Esophagus (tissue), 2 donors: ENCODE data around the gene MRPL12. TPM values are rescaled to one million over a fixed set of nuclear protein-coding genes. Genes with fewer than 3 reads are reported as not detected.

Source experiments
- H3K27ac ChIP-seq, 2 donors: one replicate each; pipeline ENCODE4 v1.5.1; 2013; ENCODE audit warnings: low read depth in 2 of 2, mild to moderate bottlenecking in 2 of 2, inconsistent platforms in 1 of 2, low read length in 1 of 2, moderate library complexity in 1 of 2
- H3K27me3 ChIP-seq, 2 donors: one replicate each; pipeline ENCODE4 v1.6.1; 2013; ENCODE audit warnings: low read length in 2 of 2, control low read depth in 1 of 2, mild to moderate bottlenecking in 1 of 2; ENCODE audit not compliant: insufficient read depth in 2 of 2, control insufficient read depth in 1 of 2
- H3K36me3 ChIP-seq, 2 donors: one replicate each; pipeline ENCODE4 v1.6.1; 2013; ENCODE audit warnings: low read length in 1 of 2; ENCODE audit not compliant: control insufficient read depth in 2 of 2, insufficient read depth in 2 of 2
- H3K4me1 ChIP-seq, 2 donors: one replicate each; pipeline ENCODE4 v1.6.1; 2013; ENCODE audit warnings: low read length in 1 of 2; ENCODE audit not compliant: control insufficient read depth in 2 of 2, insufficient read depth in 2 of 2
- H3K4me3 ChIP-seq, 2 donors: one replicate each; pipeline ENCODE4 v1.5.1; 2013; ENCODE audit warnings: low read length in 2 of 2, mild to moderate bottlenecking in 2 of 2, low read depth in 1 of 2, moderate library complexity in 1 of 2
- H3K9me3 ChIP-seq, 2 donors: one replicate each; pipeline ENCODE4 v1.6.1; 2013; ENCODE audit warnings: mild to moderate bottlenecking in 2 of 2, low read depth in 1 of 2, low read length in 1 of 2, moderate library complexity in 1 of 2; ENCODE audit not compliant: control insufficient read depth in 2 of 2, insufficient read depth in 1 of 2
- WGBS, 2 donors: extraction: QIAGEN DNeasy Blood & Tissue Kit; methylation state at CpG; one replicate each; pipeline ENCODE4 v1.1.7; 2013; 5-methylcytosine and 5-hydroxymethylcytosine counted together
- polyA plus RNA-seq, 2 donors: library from polyadenylated mRNA; stranded (reverse); fragments of 200-250 nt; gene quantifications; one replicate each; pipeline ENCODE4 v1.2.3, GENCODE V29; 2013
- donor health status: healthy with polysubstance abuse.
- donor health status: Bipolar disorder and iron deficiency.

MRPL12 gene
- polyA plus RNA-seq, 2 donors = 136 to 173 TPM

GRCh38 chr17:81706757-81707624, 3.8 kb downstream of the MRPL12 start:
- no peak overlapping the region for H3K4me3 ChIP-seq

GRCh38 chr17:81707725-81708646, 4.8 kb downstream of the MRPL12 start:
- H3K9me3 ChIP-seq = no peaks in the 10 kb centered on the region
- no peaks in the 10 kb centered on the region for H3K27me3 ChIP-seq
- peaks cover 0 to 26% of the 10 kb centered on the region in 2 donors for H3K36me3 ChIP-seq
- H3K4me1 ChIP-seq = peaks cover 9 to 15% of the 10 kb centered on the region in 2 donors
- H3K27ac ChIP-seq = no peak overlapping the region
- no peak overlapping the region for H3K4me3 ChIP-seq
- 83 to 85% methylated on average over 25 of the region's 25 CpGs for WGBS, 2 donors

More at GRCh38 chr17:81706757-81707624, 3.8 kb downstream of the MRPL12 start:
- Histone ChIP-seq H3K27ac (no peak overlapping the region), H3K4me1 (peaks cover 9 to 20% of the 10 kb centered on the region in 2 donors), H3K9me3 (no peaks in the 10 kb centered on the region), H3K27me3 (no peaks in the 10 kb centered on the region), H3K36me3 (peaks cover 0 to 26% of the 10 kb centered on the region in 2 donors)
- 91% methylated on average over 54 of the region's 54 CpGs for WGBS, 2 donors

DNA sequence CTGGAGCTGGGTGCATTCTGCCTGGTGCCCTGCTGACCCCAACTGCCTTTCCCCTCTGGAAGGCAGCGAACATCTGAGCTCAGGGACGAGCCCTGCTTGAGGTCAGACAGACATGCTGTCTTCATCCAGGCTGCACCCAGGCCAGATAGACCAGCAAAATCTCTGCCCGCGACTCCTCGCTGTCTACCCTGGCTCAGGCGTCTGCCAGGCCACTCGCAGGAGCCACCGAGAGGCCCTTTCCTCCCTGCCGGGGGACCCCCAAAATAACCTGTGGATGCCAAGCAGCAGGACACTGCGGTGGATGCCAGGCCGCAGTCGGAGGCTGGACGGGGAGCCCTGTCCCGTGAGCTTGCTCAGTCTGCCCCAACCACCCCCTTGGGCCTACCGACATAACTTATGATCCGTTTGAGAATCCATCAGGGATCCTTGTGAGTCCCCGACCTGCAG, 5.6 kb downstream of the MRPL12 start:
- no peaks in the 10 kb centered on the region for H3K27me3 ChIP-seq
- H3K36me3 ChIP-seq = peaks cover 0 to 26% of the 10 kb centered on the region in 2 donors
- H3K4me3 ChIP-seq = no peak overlapping the region
- peaks cover 9 to 22% of the 10 kb centered on the region in 2 donors for H3K4me1 ChIP-seq
- H3K27ac ChIP-seq = no peak overlapping the region
- WGBS, 2 donors = 85 to 91% methylated on average over 17 of the region's 17 CpGs
- no peaks in the 10 kb centered on the region for H3K9me3 ChIP-seq

DNA sequence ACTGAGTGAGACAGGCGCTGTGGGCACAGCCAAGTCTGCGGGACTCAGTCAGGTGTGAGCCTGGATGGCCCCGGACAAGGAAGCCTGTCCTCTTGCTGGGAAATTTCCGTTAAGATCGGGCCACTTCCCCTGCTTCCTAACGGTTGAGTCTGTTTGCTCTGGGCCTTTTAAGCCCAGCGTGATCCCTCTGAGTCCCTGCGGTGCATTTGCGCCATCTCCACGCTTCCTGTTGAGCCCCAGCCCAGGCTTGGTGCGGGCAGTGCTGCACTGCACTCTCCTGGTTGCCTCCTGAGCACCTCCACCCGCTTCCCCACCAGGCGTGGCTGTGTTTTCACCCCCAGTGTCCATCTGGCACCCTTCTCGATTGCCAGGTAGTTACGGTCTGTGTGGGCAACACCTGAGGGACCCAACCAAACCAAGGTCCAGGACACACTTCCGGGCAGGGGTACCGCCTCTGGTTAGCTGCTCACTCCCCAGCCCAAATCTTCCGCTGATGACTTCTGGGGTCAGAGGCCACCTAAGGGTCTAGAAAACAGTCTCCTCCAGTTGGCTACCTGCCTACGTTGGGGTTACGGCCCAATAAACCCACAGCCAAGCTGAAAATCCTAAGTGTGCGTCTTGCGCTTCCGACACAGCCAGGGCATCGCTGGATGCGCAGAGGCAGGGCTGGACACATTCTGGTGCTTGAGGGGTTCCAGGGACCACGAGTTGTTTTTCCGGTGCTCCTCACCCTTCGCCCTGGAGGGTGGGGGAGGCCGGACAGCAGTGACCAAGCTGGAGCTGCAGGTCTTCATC, 7.5 kb downstream of the MRPL12 start:
- Histone ChIP-seq H3K36me3 (peaks cover 0 to 27% of the 10 kb centered on the region in 2 donors), H3K27ac (peak overlapping the region; percentile 21 to 79), H3K27me3 (no peaks in the 10 kb centered on the region), H3K9me3 (no peaks in the 10 kb centered on the region), H3K4me1 (peaks cover 13 to 23% of the 10 kb centered on the region in 2 donors), H3K4me3 (peak overlapping the region in 1 of 2 donors; percentile 56)
- WGBS, 2 donors = 10 to 16% methylated on average over 29 of the region's 29 CpGs

DNA sequence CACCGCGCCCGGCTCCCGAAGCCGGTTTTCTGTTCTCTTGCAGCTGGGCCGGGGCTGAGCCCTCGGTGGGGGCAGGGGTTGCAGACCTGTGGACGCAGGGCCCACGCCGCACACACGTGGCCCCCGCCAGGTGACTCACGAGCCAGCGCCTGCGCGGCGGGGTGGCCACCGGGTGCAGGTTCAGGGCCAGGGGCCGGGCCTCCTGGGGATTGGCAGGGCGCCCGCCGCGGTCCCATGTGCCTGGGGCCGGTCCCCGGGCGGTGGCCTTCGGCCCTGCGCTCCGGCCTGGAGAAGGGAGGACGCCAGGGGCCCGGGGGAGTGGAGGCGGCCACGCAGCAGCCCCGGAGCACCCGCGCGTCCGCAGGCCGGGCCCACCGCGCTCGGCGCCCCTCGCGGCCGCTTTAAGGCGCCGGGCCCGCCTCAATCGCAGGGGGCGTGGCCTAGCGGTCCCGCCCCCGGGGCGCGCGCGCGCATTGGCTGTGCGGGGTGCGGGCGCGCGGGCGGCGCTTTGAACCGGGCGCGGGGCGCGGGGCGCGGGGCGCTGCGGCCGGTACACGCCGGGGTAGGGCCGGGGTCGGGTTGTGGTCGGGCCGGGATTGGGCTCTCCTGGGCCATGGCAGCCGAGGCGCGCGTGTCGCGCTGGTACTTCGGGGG, 8.8 kb downstream of the MRPL12 start, which contains the start of gene SLC25A10:
TSS of gene SLC25A10 (plus strand) at position 471 of the 654 bp plus-strand sequence. CDS start at position 614, 143 bp downstream.
- peak within 1 kb of the TSS; percentile 83 to 86 for H3K27ac ChIP-seq
- 1% methylated on average over 47 to 89 of the region's 89 CpGs for WGBS, 2 donors
- H3K27me3 ChIP-seq = no peaks in the 10 kb centered on the region
- H3K36me3 ChIP-seq = peaks cover 0 to 29% of the 10 kb centered on the region in 2 donors
- no peaks in the 10 kb centered on the region for H3K9me3 ChIP-seq
- peaks cover 13 to 23% of the 10 kb centered on the region in 2 donors for H3K4me1 ChIP-seq
- H3K4me3 ChIP-seq = peak within 1 kb of the TSS; percentile 56 to 85

GRCh38 chr17:81712468-81713003, 9.4 kb downstream of the MRPL12 start:
- Histone ChIP-seq H3K36me3 (peaks cover 0 to 28% of the 10 kb centered on the region in 2 donors), H3K27ac (peak overlapping the region; percentile 17 to 65)
- WGBS, 2 donors = 3 to 5% methylated on average over 19 to 41 of the region's 41 CpGs

GRCh38 chr17:81713004-81713555, 9.9 kb downstream of the MRPL12 start:
- 25 to 26% methylated on average over 18 of the region's 18 CpGs for WGBS, 2 donors
- Histone ChIP-seq H3K9me3 (no peaks in the 10 kb centered on the region), H3K27ac (peak overlapping the region; percentile 29 to 65), H3K36me3 (peaks cover 0 to 26% of the 10 kb centered on the region in 2 donors), H3K4me3 (peak overlapping the region; percentile 56 to 85), H3K4me1 (peaks cover 13 to 23% of the 10 kb centered on the region in 2 donors), H3K27me3 (no peaks in the 10 kb centered on the region)

More at GRCh38 chr17:81712468-81713003, 9.4 kb downstream of the MRPL12 start:
- Histone ChIP-seq H3K4me3 (peak overlapping the region; percentile 56 to 85), H3K4me1 (peaks cover 13 to 23% of the 10 kb centered on the region in 2 donors), H3K27me3 (no peaks in the 10 kb centered on the region), H3K9me3 (no peaks in the 10 kb centered on the region)
